Urinary bladder (tissue), 2 donors: Measurements from ENCODE around the gene ASIC3. TPM values are rescaled to one million over a fixed set of nuclear protein-coding genes. Genes with fewer than 3 reads are reported as not detected.

Source experiments
- polyA plus RNA-seq: library from polyadenylated mRNA; stranded (reverse); fragments of 200-250 nt; gene quantifications from one replicate; pipeline ENCODE4 v1.2.3, GENCODE V29; 2013
- total RNA-seq: library from RNA; depleted of rRNA; stranded (reverse); fragments of >200 nt; gene quantifications from one replicate; pipeline ENCODE4 v1.2.3, GENCODE V29; 2014
- donor health status: healthy.

ASIC3 gene
- total and polyA plus RNA-seq, 2 donors, result 1.1 to 2.0 TPM

Other genes starting within 250 kb of the ASIC3 start
- gene TMEM176B, start 248.2 kb upstream of the ASIC3 start, total RNA-seq, result 59.4 TPM
- 84.0 TPM for gene TMEM176B, start 248.2 kb upstream of the ASIC3 start, polyA plus RNA-seq
- 20.8 TPM for gene TMEM176A, start 247.8 kb upstream of the ASIC3 start, total RNA-seq
- 56.1 TPM for gene TMEM176A, start 247.8 kb upstream of the ASIC3 start, polyA plus RNA-seq
- 0.32 TPM for gene AOC1, start 196.0 kb upstream of the ASIC3 start, total RNA-seq
- not detected for gene AOC1, start 196.0 kb upstream of the ASIC3 start, polyA plus RNA-seq
- gene KCNH2, start 70.2 kb upstream of the ASIC3 start, total RNA-seq, result 9.9 TPM
- 48.5 TPM for gene KCNH2, start 70.2 kb upstream of the ASIC3 start, polyA plus RNA-seq
- 6.0 TPM for gene NOS3, start 57.5 kb upstream of the ASIC3 start, total RNA-seq
- 15.8 TPM for gene NOS3, start 57.5 kb upstream of the ASIC3 start, polyA plus RNA-seq
- gene ATG9B, start 24.0 kb upstream of the ASIC3 start, total RNA-seq, result not detected
- 0.32 TPM for gene ATG9B, start 24.0 kb upstream of the ASIC3 start, polyA plus RNA-seq
- gene ABCB8, start 20.1 kb upstream of the ASIC3 start, total RNA-seq, result 17.1 TPM
- gene ABCB8, start 20.1 kb upstream of the ASIC3 start, polyA plus RNA-seq, result 19.4 TPM
- 6.7 TPM for gene CDK5, start 9.4 kb downstream of the ASIC3 start, total RNA-seq
- gene CDK5, start 9.4 kb downstream of the ASIC3 start, polyA plus RNA-seq, result 9.4 TPM
- 30.6 TPM for gene SLC4A2, start 11.1 kb downstream of the ASIC3 start, total RNA-seq
- 107 TPM for gene SLC4A2, start 11.1 kb downstream of the ASIC3 start, polyA plus RNA-seq
- gene FASTK, start 32.3 kb downstream of the ASIC3 start, total RNA-seq, result 42.4 TPM
- 87.8 TPM for gene FASTK, start 32.3 kb downstream of the ASIC3 start, polyA plus RNA-seq
- gene TMUB1, start 35.0 kb downstream of the ASIC3 start, total RNA-seq, result 9.7 TPM
- gene TMUB1, start 35.0 kb downstream of the ASIC3 start, polyA plus RNA-seq, result 51.9 TPM
- 25.5 TPM for gene AGAP3, start 37.9 kb downstream of the ASIC3 start, total RNA-seq
- gene AGAP3, start 37.9 kb downstream of the ASIC3 start, polyA plus RNA-seq, result 77.0 TPM
- gene GBX1, start 119.2 kb downstream of the ASIC3 start, total RNA-seq, result not detected
- gene GBX1, start 119.2 kb downstream of the ASIC3 start, polyA plus RNA-seq, result not detected
- not detected for gene ASB10, start 138.7 kb downstream of the ASIC3 start, total RNA-seq
- not detected for gene ASB10, start 138.7 kb downstream of the ASIC3 start, polyA plus RNA-seq
- gene H2BK1, start 162.0 kb downstream of the ASIC3 start, total RNA-seq, result not detected
- not detected for gene H2BK1, start 162.0 kb downstream of the ASIC3 start, polyA plus RNA-seq
- gene ABCF2, start 178.7 kb downstream of the ASIC3 start, total RNA-seq, result 14.1 TPM
- gene ABCF2, start 178.7 kb downstream of the ASIC3 start, polyA plus RNA-seq, result 29.6 TPM
- gene CHPF2, start 184.0 kb downstream of the ASIC3 start, total RNA-seq, result 25.2 TPM
- 23.0 TPM for gene CHPF2, start 184.0 kb downstream of the ASIC3 start, polyA plus RNA-seq
- gene SMARCD3, start 200.2 kb downstream of the ASIC3 start, total RNA-seq, result 33.2 TPM
- 47.8 TPM for gene SMARCD3, start 200.2 kb downstream of the ASIC3 start, polyA plus RNA-seq